H9 (cell line): ENCODE measurements around the gene TRAIP. TPM values are rescaled to one million over a fixed set of nuclear protein-coding genes. Genes with fewer than 3 reads are reported as not detected.

Experiments used
- DNase-seq: peaks from one replicate; pipeline ENCODE4 v3.0.0-alpha.2; 2017
- H2AFZ ChIP-seq: one replicate; pipeline ENCODE4 v1.6.1; 2013; ENCODE audit warnings: mild to moderate bottlenecking, low read length, control low read depth, moderate library complexity
- H2AK5ac ChIP-seq: 2 replicates; pipeline ENCODE4 v1.6.1; 2013; ENCODE audit warnings: low read length, control low read depth, mixed read lengths; ENCODE audit not compliant: insufficient read length
- H2BK120ac ChIP-seq: one replicate; pipeline ENCODE4 v1.6.1; 2013; ENCODE audit warnings: low read depth, mild to moderate bottlenecking, low read length, control low read depth, inconsistent platforms; ENCODE audit not compliant: poor library complexity, severe bottlenecking
- H2BK12ac ChIP-seq: 2 replicates; pipeline ENCODE4 v1.6.1; 2013; ENCODE audit warnings: low read length, control low read depth, mixed read lengths, low read depth; ENCODE audit not compliant: insufficient read length
- H2BK15ac ChIP-seq: 2 replicates; pipeline ENCODE4 v1.6.1; 2013; ENCODE audit warnings: low read depth, low read length, control low read depth
- H2BK20ac ChIP-seq: one replicate; pipeline ENCODE4 v1.6.1; 2013; ENCODE audit warnings: low read depth, mild to moderate bottlenecking, low read length, control low read depth, inconsistent platforms; ENCODE audit not compliant: poor library complexity, severe bottlenecking
- H2BK5ac ChIP-seq: 2 replicates; pipeline ENCODE4 v1.6.1; 2013; ENCODE audit warnings: low read length, control low read depth, mixed read lengths; ENCODE audit not compliant: insufficient read length
- H3K14ac ChIP-seq: 2 replicates; pipeline ENCODE4 v1.6.1; 2013; ENCODE audit warnings: low read length, control low read depth; ENCODE audit not compliant: insufficient read depth
- H3K18ac ChIP-seq: 2 replicates; pipeline ENCODE4 v1.6.1; 2013; ENCODE audit warnings: low read depth, mild to moderate bottlenecking, mixed read lengths, low read length, control low read depth; ENCODE audit not compliant: insufficient read length
- H3K23ac ChIP-seq: 2 replicates; pipeline ENCODE4 v1.6.1; 2013; ENCODE audit warnings: low read length, control low read depth, mixed read lengths, low read depth; ENCODE audit not compliant: insufficient read length
- H3K23me2 ChIP-seq: 2 replicates; pipeline ENCODE4 v1.6.1; 2013; ENCODE audit warnings: low read depth, mild to moderate bottlenecking, mixed read lengths, low read length, control low read depth; ENCODE audit not compliant: insufficient read length, poor library complexity, severe bottlenecking
- H3K27ac ChIP-seq: 2 replicates; pipeline ENCODE4 v1.5.1; 2013; ENCODE audit warnings: low read length, control low read depth, mixed read lengths, low read depth; ENCODE audit not compliant: insufficient read length
- H3K27me3 ChIP-seq: 2 replicates; pipeline ENCODE4 v1.6.1; 2013; ENCODE audit warnings: low read length, control low read depth, inconsistent platforms; ENCODE audit not compliant: insufficient read depth
- H3K4ac ChIP-seq: 2 replicates; pipeline ENCODE4 v1.6.1; 2013; ENCODE audit warnings: low read depth, mild to moderate bottlenecking, control low read depth, inconsistent platforms, low read length, moderate library complexity
- H3K4me1 ChIP-seq: 2 replicates; pipeline ENCODE4 v1.6.1; 2013; ENCODE audit warnings: low read length, control low read depth, inconsistent platforms; ENCODE audit not compliant: insufficient read depth
- H3K4me2 ChIP-seq: 2 replicates; pipeline ENCODE4 v1.6.1; 2013; ENCODE audit warnings: low read length, control low read depth, mixed read lengths; ENCODE audit not compliant: insufficient read length, insufficient read depth
- H3K56ac ChIP-seq: 2 replicates; pipeline ENCODE4 v1.6.1; 2013; ENCODE audit warnings: low read depth, mild to moderate bottlenecking, mixed read lengths, low read length, control low read depth; ENCODE audit not compliant: insufficient read length
- H3K79me1 ChIP-seq: 2 replicates; pipeline ENCODE4 v1.6.1; 2013; ENCODE audit warnings: low read depth, mild to moderate bottlenecking, moderate library complexity, low read length, control low read depth, inconsistent platforms; ENCODE audit not compliant: insufficient read depth, poor library complexity, severe bottlenecking
- H3K79me2 ChIP-seq: 2 replicates; pipeline ENCODE4 v1.6.1; 2013; ENCODE audit warnings: low read length, control low read depth, inconsistent platforms; ENCODE audit not compliant: insufficient read depth
- H3K9ac ChIP-seq: 2 replicates; pipeline ENCODE4 v1.6.1; 2013; ENCODE audit warnings: low read length, control low read depth, mixed read lengths; ENCODE audit not compliant: insufficient read length; ENCODE audit errors: extremely low read depth
- H3K9me3 ChIP-seq: one replicate; pipeline ENCODE4 v1.6.1; 2013; ENCODE audit warnings: low read depth, low read length, inconsistent platforms; ENCODE audit not compliant: control insufficient read depth
- H3T11ph ChIP-seq: one replicate; pipeline ENCODE4 v1.6.1; 2013; ENCODE audit warnings: mild to moderate bottlenecking, low read length, control low read depth, inconsistent platforms
- H4K20me1 ChIP-seq: one replicate; pipeline ENCODE4 v1.6.1; 2013; ENCODE audit not compliant: control insufficient read depth, insufficient read length, insufficient read depth
- H4K5ac ChIP-seq: 2 replicates; pipeline ENCODE4 v1.6.1; 2013; ENCODE audit warnings: low read depth, mild to moderate bottlenecking, mixed read lengths, low read length, control low read depth; ENCODE audit not compliant: insufficient read length
- H4K8ac ChIP-seq: replicated peaks from 2 replicates; pipeline ENCODE4 v1.6.1; 2013; ENCODE audit warnings: low read length, control low read depth, mixed read lengths, low read depth; ENCODE audit not compliant: insufficient read length
- H4K91ac ChIP-seq: 2 replicates; pipeline ENCODE4 v1.6.1; 2013; ENCODE audit warnings: low read depth, mild to moderate bottlenecking, moderate library complexity, mixed read lengths, low read length, control low read depth; ENCODE audit not compliant: insufficient read length
- H3K27ac Mint-ChIP-seq, 3 experiments: 2 replicates in 2 of 3; 3 replicates in 1 of 3; pipeline ENCODE4 v1.8.0; 2020 to 2021; ENCODE audit warnings: mixed read lengths in 3 of 3, mild to moderate bottlenecking in 1 of 3, moderate library complexity in 1 of 3
- H3K27me3 Mint-ChIP-seq: 2 replicates; pipeline ENCODE4 v1.8.0; 2021; ENCODE audit warnings: low read depth, mild to moderate bottlenecking, moderate library complexity, mixed read lengths
- H3K36me3 Mint-ChIP-seq, 3 experiments: 2 replicates in 2 of 3; 3 replicates in 1 of 3; pipeline ENCODE4 v1.8.0; 2020 to 2021; ENCODE audit warnings: low read depth in 3 of 3, mixed read lengths in 3 of 3; ENCODE audit not compliant: insufficient read depth in 1 of 3
- H3K4me1 Mint-ChIP-seq, 2 experiments: 2 replicates each; pipeline ENCODE4 v1.8.0; 2020; ENCODE audit warnings: mixed read lengths in 2 of 2
- H3K4me3 Mint-ChIP-seq, 2 experiments: 2 replicates in 1 of 2; 3 replicates in 1 of 2; pipeline ENCODE4 v1.8.0; 2020 to 2021; ENCODE audit warnings: mild to moderate bottlenecking in 2 of 2, mixed read lengths in 2 of 2, moderate library complexity in 1 of 2
- H3K9me3 Mint-ChIP-seq, 2 experiments: 2 replicates in 1 of 2; 3 replicates in 1 of 2; pipeline ENCODE4 v1.8.0; 2020; ENCODE audit warnings: mild to moderate bottlenecking in 2 of 2, mixed read lengths in 2 of 2, moderate library complexity in 1 of 2
- CTCF ChIP-seq: fragments of 200-600 bp; sonication (generic); conservative IDR thresholded peaks from 3 replicates; pipeline ENCODE4 v1.8.0; 2021; ENCODE audit warnings: antibody characterized with exemption, mild to moderate bottlenecking
- WGBS: extraction: QIAGEN DNeasy Blood & Tissue Kit; methylation state at CpG from one replicate; pipeline ENCODE4 v1.1.7; 2013; ENCODE audit warnings: missing lambda C conversion rate, low lambda C conversion rate, mixed read lengths; ENCODE audit not compliant: insufficient read length; ENCODE audit errors: extremely low coverage; 5-methylcytosine and 5-hydroxymethylcytosine counted together
- total RNA-seq: library from RNA; stranded (reverse); gene quantifications from 2 replicates; pipeline ENCODE4 v1.2.1, GENCODE V29; 2021

TRAIP gene
- total RNA-seq, 1 experiment from 2014 or later, result 36.7 TPM

- Mint-ChIP-seq H3K9me3 (no peaks in the 10 kb centered on the region), H3K4me3 (no peak overlapping the region)
- H2BK5ac ChIP-seq, result no peak overlapping the region
These were observed 61.9 kb downstream of the TRAIP start for GRCh38 chr3:49794431-49794830.

More at GRCh38 chr3:49794431-49794830, 61.9 kb downstream of the TRAIP start:
- H3K4ac ChIP-seq, result no peak overlapping the region
- no peak for DNase-seq
- no peaks in the 10 kb centered on the region for H3K23me2 ChIP-seq
- H3K9me3 ChIP-seq, result no peaks in the 10 kb centered on the region
- H3K23ac ChIP-seq, result no peak overlapping the region
- Mint-ChIP-seq H3K27me3 (peaks cover 12% of the 10 kb centered on the region), H3K4me1 (peaks cover 3 to 13% of the 10 kb centered on the region in 2 experiments; a peak in 3 of 4 replicates), H3K36me3 (no peaks in the 10 kb centered on the region), H3K27ac (no peak overlapping the region)
- no peak overlapping the region for H3K27ac ChIP-seq
- no peak overlapping the region for H2BK20ac ChIP-seq
- H2AK5ac ChIP-seq, result no peak overlapping the region
- H3K9ac ChIP-seq, result no peak overlapping the region
- no peak overlapping the region for H2AFZ ChIP-seq
- H4K20me1 ChIP-seq, result no peaks in the 10 kb centered on the region
- H3K79me1 ChIP-seq, result no peaks in the 10 kb centered on the region
- no peak overlapping the region for H4K8ac ChIP-seq
- H3K18ac ChIP-seq, result no peak overlapping the region
- no peak overlapping the region for H4K5ac ChIP-seq
- H2BK12ac ChIP-seq, result no peak overlapping the region
- no peak overlapping the region for H2BK120ac ChIP-seq
- no peaks in the 10 kb centered on the region for H3K4me1 ChIP-seq
- H3K79me2 ChIP-seq, result no peaks in the 10 kb centered on the region
- no peak overlapping the region for H3K14ac ChIP-seq
- TF ChIP-seq CTCF, result no peak
- H4K91ac ChIP-seq, result no peak overlapping the region
- H3K27me3 ChIP-seq, result no peaks in the 10 kb centered on the region; the same call in none of the 2 replicates
- no peak overlapping the region for H3T11ph ChIP-seq
- no peak overlapping the region for H3K4me2 ChIP-seq
- no peak overlapping the region for H3K56ac ChIP-seq
- WGBS, result no CpG with 5 or more reads among the region's 4 CpGs
- no peak overlapping the region for H2BK15ac ChIP-seq
